ENCODE data around the gene KRT2. TPM values are rescaled to one million over a fixed set of nuclear protein-coding genes. Genes with fewer than 3 reads are reported as not detected.

Gene KRT2
- total RNA-seq, 1 donor from 2014 or later, result not detected

DNA sequence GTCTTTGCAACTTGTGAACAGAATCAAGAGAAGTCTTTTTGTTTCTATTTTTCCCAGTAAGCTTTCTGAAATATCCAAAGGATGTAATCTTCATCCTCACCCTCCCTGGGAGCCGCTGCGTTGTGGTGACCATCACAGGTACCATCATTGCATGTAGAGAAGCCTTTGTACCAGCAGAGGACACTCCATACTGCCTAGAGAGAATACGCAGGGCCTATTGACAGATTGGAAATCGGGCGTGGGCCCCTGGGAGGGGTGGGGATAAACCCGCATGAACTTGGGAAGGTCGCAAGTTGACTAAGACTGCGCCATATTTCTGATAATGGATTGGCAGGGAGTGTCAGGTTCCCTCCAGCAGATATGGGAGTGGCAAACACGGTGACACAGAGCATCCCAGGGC is 15.5 kb upstream of the KRT2 start:
- Histone ChIP-seq H3K9me3 (replicated peaks) (no peaks in the 10 kb centered on the region), H3K27me3 (ENCODE audit: low read depth) (peaks cover 50% of the 10 kb centered on the region), H3K4me3 (no peak overlapping the region), H3K4me1 (peaks cover under 1% of the 10 kb centered on the region), H3K36me3 (no peaks in the 10 kb centered on the region), H3K27ac (replicated peaks) (no peak overlapping the region)
- TF ChIP-seq, protein P1, sequence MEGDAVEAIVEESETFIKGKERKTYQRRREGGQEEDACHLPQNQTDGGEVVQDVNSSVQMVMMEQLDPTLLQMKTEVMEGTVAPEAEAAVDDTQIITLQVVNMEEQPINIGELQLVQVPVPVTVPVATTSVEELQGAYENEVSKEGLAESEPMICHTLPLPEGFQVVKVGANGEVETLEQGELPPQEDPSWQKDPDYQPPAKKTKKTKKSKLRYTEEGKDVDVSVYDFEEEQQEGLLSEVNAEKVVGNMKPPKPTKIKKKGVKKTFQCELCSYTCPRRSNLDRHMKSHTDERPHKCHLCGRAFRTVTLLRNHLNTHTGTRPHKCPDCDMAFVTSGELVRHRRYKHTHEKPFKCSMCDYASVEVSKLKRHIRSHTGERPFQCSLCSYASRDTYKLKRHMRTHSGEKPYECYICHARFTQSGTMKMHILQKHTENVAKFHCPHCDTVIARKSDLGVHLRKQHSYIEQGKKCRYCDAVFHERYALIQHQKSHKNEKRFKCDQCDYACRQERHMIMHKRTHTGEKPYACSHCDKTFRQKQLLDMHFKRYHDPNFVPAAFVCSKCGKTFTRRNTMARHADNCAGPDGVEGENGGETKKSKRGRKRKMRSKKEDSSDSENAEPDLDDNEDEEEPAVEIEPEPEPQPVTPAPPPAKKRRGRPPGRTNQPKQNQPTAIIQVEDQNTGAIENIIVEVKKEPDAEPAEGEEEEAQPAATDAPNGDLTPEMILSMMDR (IDR thresholded peaks at IDR 0.05; ENCODE audit: borderline replicate concordance), result peak; percentile 50
- DNase-seq, result no peak
- intact Hi-C loops (cut with micrococcal nuclease), result no loop called here

DNA sequence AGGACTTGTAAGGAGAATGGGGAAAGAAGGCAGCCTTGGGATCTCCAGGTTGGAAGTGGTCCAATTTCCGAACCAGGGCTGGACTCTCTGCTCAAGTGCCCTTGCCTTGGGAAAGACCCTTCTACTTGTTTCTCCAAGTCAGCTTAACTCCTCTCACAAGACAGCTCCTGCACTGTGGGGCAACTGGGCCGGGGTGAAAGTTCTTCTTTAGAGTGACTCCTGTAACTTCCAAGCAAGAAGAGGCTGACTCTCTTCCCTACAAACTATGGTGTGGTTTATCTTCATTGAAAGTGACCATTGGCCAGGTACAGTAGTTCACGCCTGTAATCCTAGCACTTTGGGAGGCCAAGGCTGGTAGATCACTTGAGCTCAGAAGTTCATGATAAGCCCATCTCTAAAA is 14.5 kb upstream of the KRT2 start:
- no peak overlapping the region for H3K27ac ChIP-seq (replicated peaks)
- H3K4me3 ChIP-seq, result no peak overlapping the region
- no peaks in the 10 kb centered on the region for H3K9me3 ChIP-seq (replicated peaks)
- H3K4me1 ChIP-seq, result peaks cover 7% of the 10 kb centered on the region
- TF ChIP-seq, protein P1 (IDR thresholded peaks at IDR 0.05; ENCODE audit: borderline replicate concordance), result no peak
- DNase-seq, result no peak
- peaks cover 55% of the 10 kb centered on the region for H3K27me3 ChIP-seq (ENCODE audit: low read depth)
- intact Hi-C loops (cut with micrococcal nuclease), result no loop called here
- no peaks in the 10 kb centered on the region for H3K36me3 ChIP-seq

DNA sequence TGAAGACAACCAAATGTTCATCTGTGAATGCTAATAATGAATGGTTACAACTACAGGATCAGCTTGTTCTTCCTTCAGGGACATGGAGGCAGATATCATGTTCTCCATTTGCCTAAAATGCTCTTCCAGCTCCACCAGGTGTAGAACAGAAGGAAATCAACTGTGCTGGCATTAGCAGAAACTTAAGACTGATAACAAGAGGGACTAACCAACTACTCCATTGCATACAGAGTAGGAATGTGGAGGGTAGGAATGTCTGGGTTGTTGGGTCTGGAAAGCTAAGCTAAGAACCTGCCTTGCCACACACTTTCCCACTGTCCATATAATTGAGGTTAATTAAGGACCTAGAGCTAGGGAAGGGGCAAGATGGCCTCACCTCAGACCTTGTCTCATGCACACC is 11.4 kb upstream of the KRT2 start:
- TF ChIP-seq, protein P1 (IDR thresholded peaks at IDR 0.05; ENCODE audit: borderline replicate concordance), result no peak
- peaks cover 50% of the 10 kb centered on the region for H3K27me3 ChIP-seq (ENCODE audit: low read depth)
- no peak overlapping the region for H3K4me3 ChIP-seq
- no peak for DNase-seq
- no peaks in the 10 kb centered on the region for H3K9me3 ChIP-seq (replicated peaks)
- H3K4me1 ChIP-seq, result peaks cover 7% of the 10 kb centered on the region
- H3K36me3 ChIP-seq, result no peaks in the 10 kb centered on the region
- intact Hi-C loops (cut with micrococcal nuclease), result no loop called here
- no peak overlapping the region for H3K27ac ChIP-seq (replicated peaks)

DNA sequence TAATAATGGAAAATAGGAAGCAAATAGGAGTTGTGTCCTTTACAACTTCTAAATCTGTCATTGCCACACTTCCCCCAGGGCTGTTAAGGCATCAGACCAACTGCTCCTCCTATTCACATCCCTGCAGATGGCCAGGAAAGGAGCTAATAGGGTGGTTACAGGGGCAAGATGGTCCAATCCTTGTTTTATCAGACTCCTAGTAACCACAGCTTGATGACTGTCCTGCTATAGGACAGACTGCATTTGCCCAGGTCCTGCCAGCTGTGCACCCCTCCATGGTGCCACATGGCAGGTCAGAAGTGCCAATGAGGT is 10.9 kb upstream of the KRT2 start:
- Histone ChIP-seq H3K27me3 (ENCODE audit: low read depth) (peaks cover 50% of the 10 kb centered on the region), H3K4me1 (peaks cover 7% of the 10 kb centered on the region), H3K9me3 (replicated peaks) (no peaks in the 10 kb centered on the region), H3K27ac (replicated peaks) (no peak overlapping the region), H3K36me3 (no peaks in the 10 kb centered on the region), H3K4me3 (no peak overlapping the region)
- intact Hi-C loops (cut with micrococcal nuclease), result no loop called here
- DNase-seq, result no peak
- TF ChIP-seq, protein P1 (IDR thresholded peaks at IDR 0.05; ENCODE audit: borderline replicate concordance), result no peak

DNA sequence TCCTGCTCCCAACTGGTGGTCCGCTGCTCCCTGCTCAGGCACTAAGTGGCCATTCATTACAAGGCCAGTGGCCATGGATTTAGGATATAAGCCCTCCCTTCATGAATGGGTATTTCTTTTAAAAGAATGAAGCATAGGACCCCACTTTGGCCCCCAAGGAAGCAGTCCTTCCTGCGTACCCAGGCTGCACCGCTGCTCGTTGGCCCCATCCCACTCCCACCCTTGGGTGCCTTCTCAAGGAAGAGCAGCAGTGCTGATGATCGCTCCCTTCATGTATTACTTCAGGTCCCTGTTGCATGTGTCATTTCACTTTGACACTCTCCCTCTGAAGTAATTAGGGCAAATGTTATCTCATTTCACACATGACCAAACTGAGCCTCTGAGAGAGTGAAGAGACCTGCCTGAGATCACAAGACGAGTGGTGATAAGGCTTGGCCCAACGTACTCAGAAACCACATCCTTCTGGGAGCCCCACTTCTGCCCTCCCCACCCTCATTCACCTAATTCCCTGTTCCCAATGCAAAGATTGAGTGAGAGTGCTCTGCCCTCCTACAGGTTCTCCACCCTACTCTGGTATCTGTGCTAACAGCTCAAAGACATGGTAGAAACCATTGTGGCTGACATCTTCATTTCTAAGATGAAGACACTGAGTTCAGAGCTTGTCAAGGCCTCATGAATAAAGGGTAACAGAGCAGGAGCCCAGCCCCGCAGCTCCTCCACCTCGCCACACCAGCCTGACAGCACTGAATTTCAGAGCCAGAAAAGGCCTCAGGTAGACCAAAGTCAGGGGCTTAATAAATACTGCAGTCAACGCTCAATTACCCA is 10.3 kb upstream of the KRT2 start:
- Histone ChIP-seq H3K36me3 (no peaks in the 10 kb centered on the region), H3K27me3 (ENCODE audit: low read depth) (peaks cover 50% of the 10 kb centered on the region), H3K27ac (replicated peaks) (no peak overlapping the region), H3K9me3 (replicated peaks) (no peaks in the 10 kb centered on the region), H3K4me3 (no peak overlapping the region), H3K4me1 (peaks cover 8% of the 10 kb centered on the region)
- no peak for DNase-seq
- TF ChIP-seq, protein P1 (IDR thresholded peaks at IDR 0.05; ENCODE audit: borderline replicate concordance), result no peak
- intact Hi-C loops (cut with micrococcal nuclease), result no loop called here
